NCI-H2029 (cell line): ENCODE measurements around the gene VGLL4.
A peak's percentile ranks its signal among the peaks of the same experiment; 100 is the strongest.

Experiments used
- DNase-seq: peaks from one replicate; lab custom pipeline; 2025; lab: John Stamatoyannopoulos, UW

VGLL4 gene

GRCh38 chr3:11564577-11565001, 79.1 kb downstream of the VGLL4 start:
- DNase-seq = no peak

- no peak for DNase-seq
These were observed 79.9 kb downstream of the VGLL4 start for GRCh38 chr3:11563865-11564185.

GRCh38 chr3:11563159-11563864, 80.4 kb downstream of the VGLL4 start:
- no peak for DNase-seq

GRCh38 chr3:11562277-11562881, 81.3 kb downstream of the VGLL4 start:
- DNase-seq = no peak

GRCh38 chr3:11560746-11561145, 83.0 kb downstream of the VGLL4 start:
- no peak for DNase-seq

GRCh38 chr3:11559816-11560633, 83.7 kb downstream of the VGLL4 start:
- no peak for DNase-seq

GRCh38 chr3:11558918-11559815, 84.5 kb downstream of the VGLL4 start:
- no peak for DNase-seq

GRCh38 chr3:11558411-11558903, 85.3 kb downstream of the VGLL4 start:
- no peak for DNase-seq

- no peak for DNase-seq
These were observed 85.7 kb downstream of the VGLL4 start for GRCh38 chr3:11558002-11558401.

- no peak for DNase-seq
These were observed 86.7 kb downstream of the VGLL4 start for GRCh38 chr3:11556851-11557644.

GRCh38 chr3:11555881-11556633, 87.7 kb downstream of the VGLL4 start:
- no peak for DNase-seq

GRCh38 chr3:11555211-11555782, 88.4 kb downstream of the VGLL4 start:
- no peak for DNase-seq

GRCh38 chr3:11554666-11555065, 89.0 kb downstream of the VGLL4 start:
- no peak for DNase-seq

- no peak for DNase-seq
These were observed 89.5 kb downstream of the VGLL4 start for GRCh38 chr3:11554236-11554610.

GRCh38 chr3:11553436-11554235, 90.1 kb downstream of the VGLL4 start:
- peak; percentile 81 for DNase-seq

- DNase-seq = no peak
These were observed 91.1 kb downstream of the VGLL4 start for GRCh38 chr3:11552289-11553264.

- no peak for DNase-seq
These were observed 92.7 kb downstream of the VGLL4 start for GRCh38 chr3:11551036-11551435.

GRCh38 chr3:11549580-11550140, 94.1 kb downstream of the VGLL4 start:
- DNase-seq = no peak
